GM23248 (cell line): ENCODE measurements around the gene NHSL1. TPM values are rescaled to one million over a fixed set of nuclear protein-coding genes. Genes with fewer than 3 reads are reported as not detected.

ENCODE experiments used
- DNase-seq: peaks from one replicate; pipeline ENCODE4 v3.0.0-alpha.2; 2015
- H2AFZ ChIP-seq: fragments of 200-600 bp; sonication (generic); 2 replicates; pipeline ENCODE4 v1.6.1; 2016; ENCODE audit warnings: antibody characterized with exemption
- H3F3A ChIP-seq: fragments of 200-600 bp; sonication (generic); 2 replicates; pipeline ENCODE4 v1.6.1; 2016; ENCODE audit warnings: mild to moderate bottlenecking, antibody characterized with exemption, mixed run types; ENCODE audit not compliant: insufficient read depth
- H3K27ac ChIP-seq: fragments of 200-600 bp; sonication (generic); 2 replicates; pipeline ENCODE4 v1.5.1; 2016; ENCODE audit warnings: mild to moderate bottlenecking
- H3K27me3 ChIP-seq: fragments of 200-600 bp; sonication (generic); replicated peaks from 2 replicates; pipeline ENCODE4 v1.6.1; 2016; ENCODE audit warnings: mild to moderate bottlenecking; ENCODE audit not compliant: insufficient read depth
- H3K36me3 ChIP-seq: fragments of 200-600 bp; sonication (generic); 2 replicates; pipeline ENCODE4 v1.6.1; 2016; ENCODE audit warnings: low read depth, mild to moderate bottlenecking
- H3K4me1 ChIP-seq: fragments of 200-600 bp; sonication (generic); 2 replicates; pipeline ENCODE4 v1.6.1; 2016; ENCODE audit warnings: mild to moderate bottlenecking; ENCODE audit not compliant: insufficient read depth
- H3K4me2 ChIP-seq: fragments of 200-600 bp; sonication (generic); one replicate; pipeline ENCODE4 v1.6.1; 2016; ENCODE audit warnings: mild to moderate bottlenecking; ENCODE audit not compliant: unreplicated experiment
- H3K4me3 ChIP-seq: fragments of 200-600 bp; sonication (generic); 2 replicates; pipeline ENCODE4 v1.5.1; 2016; ENCODE audit warnings: mild to moderate bottlenecking
- H3K79me2 ChIP-seq: fragments of 200-600 bp; sonication (generic); 2 replicates; pipeline ENCODE4 v1.6.1; 2016; ENCODE audit warnings: mild to moderate bottlenecking; ENCODE audit not compliant: insufficient read depth
- H3K9ac ChIP-seq: fragments of 200-600 bp; sonication (generic); 2 replicates; pipeline ENCODE4 v1.6.1; 2016; ENCODE audit warnings: mild to moderate bottlenecking
- H3K9me2 ChIP-seq: fragments of 200-600 bp; sonication (generic); 2 replicates; pipeline ENCODE4 v1.6.1; 2016; ENCODE audit warnings: mixed run types, mild to moderate bottlenecking, moderate library complexity; ENCODE audit not compliant: insufficient read depth
- H3K9me3 ChIP-seq: fragments of 200-600 bp; sonication (generic); one replicate; pipeline ENCODE4 v1.6.1; 2017; ENCODE audit warnings: low read depth
- H4K20me1 ChIP-seq: fragments of 200-600 bp; sonication (generic); 2 replicates; pipeline ENCODE4 v1.6.0; 2016; ENCODE audit not compliant: insufficient read depth
- EZH2 ChIP-seq: fragments of 200-600 bp; sonication (generic); IDR thresholded peaks from 2 replicates; pipeline ENCODE4 v1.6.1; 2018; ENCODE audit warnings: antibody characterized with exemption, mild to moderate bottlenecking; ENCODE audit not compliant: insufficient read depth, poor library complexity, severe bottlenecking
- EZH2phosphoT487 ChIP-seq: fragments of 200-600 bp; sonication (generic); IDR thresholded peaks from 2 replicates; pipeline ENCODE4 v1.6.1; 2018; ENCODE audit warnings: antibody characterized with exemption, moderate library complexity, mild to moderate bottlenecking, low read depth; ENCODE audit not compliant: insufficient read depth
- WGBS, 2 experiments: methylation state at CpG; one replicate each; pipeline ENCODE4 v1.1.6; 2015 to 2017; ENCODE audit warnings: low lambda C conversion rate in 2 of 2, low coverage in 1 of 2; ENCODE audit errors: missing lambda C conversion rate in 2 of 2; 5-methylcytosine and 5-hydroxymethylcytosine counted together
- in situ Hi-C: fragments of 300-500 bp; cut with MboI; formaldehyde crosslinking; loops from 2 replicates; pipeline ENCODE4 v1.15.0; 2020
- polyA plus RNA-seq: library from polyadenylated mRNA; unstranded; fragments of >200 nt; fragmentation: Nextera tagmentation; extraction: Ambion mirVana; gene quantifications from 2 replicates; pipeline ENCODE4 v1.2.1, GENCODE V29; 2016
- total RNA-seq: library from RNA; depleted of rRNA; stranded (reverse); fragments of >200 nt; shearing (Covaris generic); gene quantifications from 2 replicates; pipeline ENCODE4 v1.2.3, GENCODE V29; 2014

The NHSL1 gene
- total and polyA plus RNA-seq, 2 experiments from 2014 or later = 3.3 to 9.4 TPM

DNA sequence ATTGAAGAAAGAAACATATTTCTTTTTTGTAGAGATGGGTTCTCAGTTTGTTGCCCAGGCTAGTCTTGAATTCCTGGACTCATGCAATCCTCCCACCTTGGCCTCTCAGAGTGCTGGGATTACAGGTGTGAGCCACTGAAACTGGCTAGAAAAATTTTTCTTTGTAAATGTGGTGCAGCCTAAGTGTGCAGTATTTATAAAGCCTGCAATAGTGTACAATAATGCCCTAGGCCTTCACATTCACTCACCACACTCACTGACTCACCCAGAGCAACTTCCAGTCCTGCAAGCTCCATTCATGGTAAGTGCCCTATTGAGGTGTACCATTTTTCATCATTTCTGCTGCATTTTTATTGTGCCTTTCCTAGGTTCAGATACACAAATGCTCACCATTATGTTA is 31.4 kb downstream of the NHSL1 start:
- Histone ChIP-seq H3K4me2 (no peak overlapping the region), H3K27ac (no peak overlapping the region), H3K4me3 (no peak overlapping the region), H4K20me1 (no peaks in the 10 kb centered on the region), H3K9me3 (no peaks in the 10 kb centered on the region), H3K27me3 (no peaks in the 10 kb centered on the region), H3K36me3 (no peaks in the 10 kb centered on the region), H3F3A (peaks cover 18% of the 10 kb centered on the region), H2AFZ (no peak overlapping the region), H3K9me2 (no peaks in the 10 kb centered on the region), H3K4me1 (peaks cover 14% of the 10 kb centered on the region), H3K79me2 (no peaks in the 10 kb centered on the region), H3K9ac (no peak overlapping the region)
- DNase-seq = no peak
- in situ Hi-C loops = no loop called here
- TF ChIP-seq EZH2phosphoT487 (no peak), EZH2 (no peak)

DNA sequence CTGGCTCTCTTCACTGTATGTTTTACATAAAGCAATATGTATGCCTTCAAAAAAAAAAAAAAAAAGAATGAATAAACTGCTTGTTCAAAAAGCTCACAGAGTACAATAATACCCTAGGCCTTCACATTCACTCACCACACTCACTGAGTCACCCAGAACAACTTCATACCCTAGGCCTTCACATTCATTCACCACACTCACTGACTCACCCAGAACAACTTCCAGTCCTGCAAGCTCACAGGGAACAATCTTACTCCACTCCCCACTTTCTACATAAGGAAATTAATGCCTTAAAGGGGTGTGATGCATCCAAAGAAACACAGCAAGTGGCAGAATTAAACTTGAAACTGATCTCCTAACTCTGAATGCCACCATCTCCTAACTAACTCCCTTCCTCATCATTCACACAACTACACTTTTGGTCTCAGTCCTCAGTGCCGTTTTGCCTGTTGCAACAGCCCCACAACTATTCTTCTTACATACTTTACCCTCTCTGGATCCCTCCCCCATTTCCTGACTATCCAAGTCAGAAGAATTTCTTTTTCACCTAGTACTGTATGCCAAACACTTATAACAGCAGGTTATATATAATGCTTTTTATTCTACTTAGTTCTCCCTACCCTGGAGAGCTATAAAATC is 34.2 kb downstream of the NHSL1 start:
- H3K79me2 ChIP-seq = no peaks in the 10 kb centered on the region
- peak; percentile 95 for DNase-seq
- no peaks in the 10 kb centered on the region for H3K9me2 ChIP-seq
- H3K4me2 ChIP-seq = peak overlapping the region; percentile 78
- no peaks in the 10 kb centered on the region for H4K20me1 ChIP-seq
- no peaks in the 10 kb centered on the region for H3K36me3 ChIP-seq
- H3K4me1 ChIP-seq = peaks cover 14% of the 10 kb centered on the region
- peak overlapping the region; percentile 60 for H3K4me3 ChIP-seq
- peaks cover 18% of the 10 kb centered on the region for H3F3A ChIP-seq
- H3K27ac ChIP-seq = peak overlapping the region; percentile 79
- H3K9ac ChIP-seq = peak overlapping the region; percentile 45
- 4 to 9% methylated on average over 1 of the region's 1 CpG for WGBS, 2 experiments
- TF ChIP-seq EZH2 (no peak), EZH2phosphoT487 (no peak)
- H2AFZ ChIP-seq = peak overlapping the region; percentile 66
- in situ Hi-C loops = no loop called here
- no peaks in the 10 kb centered on the region for H3K9me3 ChIP-seq
- no peaks in the 10 kb centered on the region for H3K27me3 ChIP-seq

DNA sequence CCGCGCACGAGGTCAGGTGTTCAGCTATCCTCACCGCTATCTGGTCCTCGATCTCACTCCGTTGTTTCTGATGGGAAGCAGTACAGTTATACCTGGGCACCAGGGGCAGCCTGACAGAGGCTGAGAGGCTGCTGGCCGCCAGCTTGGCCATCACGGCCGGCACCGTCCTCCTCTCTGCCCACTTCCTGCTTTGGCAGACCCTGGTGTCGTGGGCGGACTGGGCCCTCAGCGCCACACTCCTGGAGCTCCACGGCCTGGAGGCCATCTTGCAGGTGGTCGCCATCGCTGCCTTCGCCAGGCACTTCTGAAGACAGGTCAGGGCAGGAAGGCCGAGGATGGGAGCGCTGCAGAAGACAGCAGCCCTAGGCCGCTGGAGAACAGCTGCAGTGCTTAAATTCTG is 35.2 kb downstream of the NHSL1 start:
- H3F3A ChIP-seq = peaks cover 18% of the 10 kb centered on the region
- H3K27ac ChIP-seq = no peak overlapping the region
- H3K4me2 ChIP-seq = no peak overlapping the region
- in situ Hi-C loops = no loop called here
- TF ChIP-seq EZH2phosphoT487 = no peak
- no peak for TF ChIP-seq EZH2
- no peaks in the 10 kb centered on the region for H3K9me2 ChIP-seq
- H2AFZ ChIP-seq = no peak overlapping the region
- no peak overlapping the region for H3K9ac ChIP-seq
- DNase-seq = no peak
- H4K20me1 ChIP-seq = no peaks in the 10 kb centered on the region
- H3K36me3 ChIP-seq = no peaks in the 10 kb centered on the region
- no peaks in the 10 kb centered on the region for H3K9me3 ChIP-seq
- H3K4me3 ChIP-seq = no peak overlapping the region
- peaks cover 14% of the 10 kb centered on the region for H3K4me1 ChIP-seq
- no peaks in the 10 kb centered on the region for H3K27me3 ChIP-seq
- no peaks in the 10 kb centered on the region for H3K79me2 ChIP-seq
- WGBS, 2 experiments = 97 to 98% methylated on average over 20 of the region's 20 CpGs

DNA sequence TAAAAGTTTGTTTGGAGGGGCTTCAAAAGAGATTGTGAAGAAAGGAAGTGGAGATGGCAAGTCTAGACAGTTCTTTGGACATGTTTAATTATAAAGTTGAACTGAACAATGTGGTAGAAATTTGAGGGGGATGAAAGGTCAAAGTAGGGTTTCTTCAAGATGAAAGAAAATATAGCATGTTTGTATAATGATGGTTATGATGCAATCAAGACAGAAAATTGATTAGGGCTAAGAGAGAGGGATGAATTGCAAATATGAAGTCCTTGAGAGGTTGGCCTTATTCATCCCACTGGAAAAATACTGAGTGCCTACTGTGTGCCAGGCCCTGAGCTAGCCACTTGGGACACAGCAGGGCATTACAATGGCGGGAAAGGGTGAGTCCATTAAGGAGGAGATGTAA is 37.6 kb downstream of the NHSL1 start:
- H3K9me2 ChIP-seq = no peaks in the 10 kb centered on the region
- TF ChIP-seq EZH2 (no peak), EZH2phosphoT487 (no peak)
- H3K4me3 ChIP-seq = no peak overlapping the region
- in situ Hi-C loops = no loop called here
- peaks cover 14% of the 10 kb centered on the region for H3K4me1 ChIP-seq
- H2AFZ ChIP-seq = no peak overlapping the region
- H3K36me3 ChIP-seq = no peaks in the 10 kb centered on the region
- H3K9me3 ChIP-seq = no peaks in the 10 kb centered on the region
- H3K27ac ChIP-seq = no peak overlapping the region
- H3K4me2 ChIP-seq = no peak overlapping the region
- peaks cover 14% of the 10 kb centered on the region for H3F3A ChIP-seq
- 86 to 89% methylated on average over 1 of the region's 1 CpG for WGBS, 2 experiments
- no peaks in the 10 kb centered on the region for H3K79me2 ChIP-seq
- H4K20me1 ChIP-seq = no peaks in the 10 kb centered on the region; the same call in 1 of the 2 replicates
- DNase-seq = no peak
- H3K9ac ChIP-seq = no peak overlapping the region
- no peaks in the 10 kb centered on the region for H3K27me3 ChIP-seq

- no peaks in the 10 kb centered on the region for H3K79me2 ChIP-seq
- no peaks in the 10 kb centered on the region for H3K36me3 ChIP-seq
- H3K9ac ChIP-seq = no peak overlapping the region
- H3K9me3 ChIP-seq = no peaks in the 10 kb centered on the region
- TF ChIP-seq EZH2 (no peak), EZH2phosphoT487 (no peak)
- no peaks in the 10 kb centered on the region for H3K27me3 ChIP-seq
- no peak overlapping the region for H3K4me3 ChIP-seq
- 85 to 90% methylated on average over 6 of the region's 6 CpGs for WGBS, 2 experiments
- H4K20me1 ChIP-seq = no peaks in the 10 kb centered on the region; the same call in 1 of the 2 replicates
- H2AFZ ChIP-seq = no peak overlapping the region
- peaks cover 8% of the 10 kb centered on the region; the same call in 1 of the 2 replicates for H3K4me1 ChIP-seq
- no peaks in the 10 kb centered on the region for H3K9me2 ChIP-seq
- in situ Hi-C loops = no loop called here
- DNase-seq = no peak
- no peaks in the 10 kb centered on the region for H3F3A ChIP-seq
- no peak overlapping the region for H3K4me2 ChIP-seq
- no peak overlapping the region for H3K27ac ChIP-seq
These were observed 42.9 kb downstream of the NHSL1 start for GRCh38 chr6:138456401-138456790.
